ENCODE data around the gene RSPH6A.

- TF ChIP-seq CTCF (IDR thresholded peaks at IDR 0.05) (no peak), POLR2A (IDR thresholded peaks at IDR 0.05) (no peak)
Observed at GRCh38 chr19:45864629-45865082, 49.5 kb upstream of the RSPH6A start.

Data from lower leg skin (tissue), 3 donors.